Upper lobe of left lung (tissue), 6 donors: Measurements from ENCODE around the gene SGCA. TPM values are rescaled to one million over a fixed set of nuclear protein-coding genes. Genes with fewer than 3 reads are reported as not detected.
A peak's percentile ranks its signal among the peaks of the same experiment; 100 is the strongest.

Experiments used
- ATAC-seq, 2 donors: fragments of 200-7000 bp; cut with Tn5 transposase; one replicate each; pipeline ENCODE4 v1.9.1; 2022; ENCODE audit warnings: mild to moderate bottlenecking in 2 of 2, moderate library complexity in 2 of 2; ENCODE audit not compliant: low FRiP score in 2 of 2
- DNase-seq, 2 donors: peaks; one replicate each; pipeline ENCODE4 v3.0.0-alpha.2; 2019 to 2020
- H3K27ac ChIP-seq, 4 donors: fragments of 200-600 bp; sonication (generic); one replicate each; pipeline ENCODE4 v1.5.1; 2016 to 2019
- H3K27me3 ChIP-seq, 4 donors: fragments of 200-600 bp; sonication (generic); one replicate each; pipeline ENCODE4 v1.5.1; 2017 to 2019
- H3K36me3 ChIP-seq, 4 donors: fragments of 200-600 bp; sonication (generic); one replicate each; pipeline ENCODE4 v1.5.1; 2016 to 2019
- H3K4me1 ChIP-seq, 4 donors: fragments of 200-600 bp; sonication (generic); one replicate each; pipeline ENCODE4 v1.5.1; 2018 to 2019
- H3K4me3 ChIP-seq, 4 donors: fragments of 200-600 bp; sonication (generic); one replicate each; pipeline ENCODE4 v1.5.1; 2017 to 2019; ENCODE audit warnings: mild to moderate bottlenecking in 2 of 4, moderate library complexity in 1 of 4
- H3K9me3 ChIP-seq, 4 donors: fragments of 200-600 bp; sonication (generic); one replicate each; pipeline ENCODE4 v1.5.1; 2018 to 2019
- CTCF ChIP-seq, 6 experiments: fragments of 450-650 bp in 4 of 6; fragments of 200-600 bp in 2 of 6; sonication (generic) in 2 of 6; IDR thresholded peaks; one replicate each; pipeline ENCODE4 v1.5.1; 2016 to 2019; ENCODE audit warnings: antibody characterized with exemption in 6 of 6
- EP300 ChIP-seq, 4 donors: sonication (generic); formaldehyde crosslinking; IDR thresholded peaks; one replicate each; pipeline ENCODE4 v1.5.1; 2017; ENCODE audit warnings: antibody characterized with exemption in 4 of 4, control low read depth in 2 of 4
- POLR2A ChIP-seq, 4 donors: fragments of 450-650 bp; IDR thresholded peaks; one replicate each; pipeline ENCODE4 v1.5.1; 2016 to 2017; ENCODE audit warnings: antibody characterized with exemption in 4 of 4, mild to moderate bottlenecking in 2 of 4
- POLR2AphosphoS5 ChIP-seq, 2 donors: sonication (generic); formaldehyde crosslinking; IDR thresholded peaks; one replicate each; pipeline ENCODE4 v1.5.1; 2017; ENCODE audit warnings: antibody characterized with exemption in 2 of 2
- WGBS, 2 donors: methylation state at CpG; one replicate each; pipeline ENCODE4 v1.1.5; 2017 to 2018; 5-methylcytosine and 5-hydroxymethylcytosine counted together
- total RNA-seq, 6 donors: library from RNA; depleted of rRNA in 4 of 6; stranded (reverse); fragments of >200 nt in 4 of 6; gene quantifications; one replicate each; pipeline versions ENCODE4 v1.1.0 to v1.2.1, GENCODE V29; 2016 to 2021
- donor health status: DM: no; HTN: no; CAD: no; lungs with moderate emphysema.
- donor health status: DM: no; HTN: yes; CAD: no; lungs with severe emphysema.

The SGCA gene
- total RNA-seq, 6 donors from 2014 or later, result 1.6 to 19.7 (median 14.1) TPM

DNA sequence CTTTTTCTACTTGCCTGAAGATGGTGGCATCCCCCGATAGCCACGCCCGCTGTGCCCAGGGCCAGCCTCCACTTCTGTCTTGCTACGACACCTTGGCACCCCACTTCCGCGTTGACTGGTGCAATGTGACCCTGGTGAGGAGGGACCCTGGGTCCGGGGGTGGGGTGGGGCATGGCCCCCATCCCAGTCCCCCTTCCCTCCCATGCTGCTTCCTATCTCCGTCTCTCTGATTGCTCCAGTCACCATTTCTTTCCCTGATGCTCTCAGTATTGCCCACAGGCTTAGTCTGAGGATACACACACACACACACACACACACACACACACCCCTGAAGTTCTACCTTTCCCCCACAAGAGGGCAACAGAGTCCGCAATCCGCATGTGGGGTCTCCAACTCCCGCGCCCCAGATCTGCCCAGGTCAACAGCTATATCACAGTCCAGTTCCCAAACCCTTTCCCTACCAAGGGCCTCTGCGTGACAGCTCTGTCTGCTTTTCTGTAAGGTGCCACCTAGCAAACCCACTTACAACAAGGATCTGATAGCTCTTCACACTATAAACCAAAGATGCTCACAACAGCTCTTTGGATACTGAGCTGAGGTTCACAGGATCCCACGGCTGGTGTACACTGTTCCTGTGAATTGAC, 3.4 kb downstream of the SGCA start:
- no peak overlapping the region for H3K27ac ChIP-seq
- peaks cover 0 to 11% (median 0%) of the 10 kb centered on the region in 4 donors for H3K4me1 ChIP-seq
- no peaks in the 10 kb centered on the region for H3K9me3 ChIP-seq
- 30 to 36% methylated on average over 14 of the region's 14 CpGs for WGBS, 2 donors
- H3K27me3 ChIP-seq, result no peaks in the 10 kb centered on the region
- ATAC-seq (peak; percentile 71 to 79), DNase-seq (no peak)
- H3K4me3 ChIP-seq, result no peak overlapping the region
- TF ChIP-seq POLR2A (IDR thresholded peaks at IDR 0.05) (no peak), CTCF (IDR thresholded peaks at IDR 0.05) (peak; percentile 48 to 90 (median 80)), POLR2AphosphoS5 (IDR thresholded peaks at IDR 0.05) (no peak)
- no peaks in the 10 kb centered on the region for H3K36me3 ChIP-seq

DNA sequence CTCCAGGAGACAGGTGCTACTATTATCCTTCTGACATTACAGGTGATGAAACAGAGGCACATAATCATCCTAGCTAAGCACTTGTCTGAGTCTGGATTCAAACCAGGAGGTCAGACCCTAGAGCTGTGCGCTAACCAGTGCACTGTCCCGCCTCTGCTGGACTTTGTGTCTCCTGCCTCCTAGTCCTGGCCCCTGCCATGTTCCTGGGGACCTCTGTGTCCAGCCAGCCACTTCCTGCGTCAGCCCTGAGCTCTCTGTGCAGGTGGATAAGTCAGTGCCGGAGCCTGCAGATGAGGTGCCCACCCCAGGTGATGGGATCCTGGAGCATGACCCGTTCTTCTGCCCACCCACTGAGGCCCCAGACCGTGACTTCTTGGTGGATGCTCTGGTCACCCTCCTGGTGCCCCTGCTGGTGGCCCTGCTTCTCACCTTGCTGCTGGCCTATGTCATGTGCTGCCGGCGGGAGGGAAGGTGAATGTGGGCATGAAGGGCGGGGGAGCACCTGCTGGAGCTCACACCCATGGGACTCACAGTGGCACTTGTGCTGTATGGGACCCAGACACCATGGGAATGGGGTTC, 4.2 kb downstream of the SGCA start:
- Histone ChIP-seq H3K36me3 (no peaks in the 10 kb centered on the region), H3K4me3 (no peak overlapping the region), H3K27ac (no peak overlapping the region), H3K9me3 (no peaks in the 10 kb centered on the region), H3K4me1 (peaks cover 0 to 11% (median 0%) of the 10 kb centered on the region in 4 donors), H3K27me3 (no peaks in the 10 kb centered on the region)
- no peak for ATAC-seq
- TF ChIP-seq POLR2AphosphoS5 (IDR thresholded peaks at IDR 0.05), result no peak
- WGBS, 2 donors, result 80 to 96% methylated on average over 1 to 9 of the region's 9 CpGs
- DNase-seq, result no peak

DNA sequence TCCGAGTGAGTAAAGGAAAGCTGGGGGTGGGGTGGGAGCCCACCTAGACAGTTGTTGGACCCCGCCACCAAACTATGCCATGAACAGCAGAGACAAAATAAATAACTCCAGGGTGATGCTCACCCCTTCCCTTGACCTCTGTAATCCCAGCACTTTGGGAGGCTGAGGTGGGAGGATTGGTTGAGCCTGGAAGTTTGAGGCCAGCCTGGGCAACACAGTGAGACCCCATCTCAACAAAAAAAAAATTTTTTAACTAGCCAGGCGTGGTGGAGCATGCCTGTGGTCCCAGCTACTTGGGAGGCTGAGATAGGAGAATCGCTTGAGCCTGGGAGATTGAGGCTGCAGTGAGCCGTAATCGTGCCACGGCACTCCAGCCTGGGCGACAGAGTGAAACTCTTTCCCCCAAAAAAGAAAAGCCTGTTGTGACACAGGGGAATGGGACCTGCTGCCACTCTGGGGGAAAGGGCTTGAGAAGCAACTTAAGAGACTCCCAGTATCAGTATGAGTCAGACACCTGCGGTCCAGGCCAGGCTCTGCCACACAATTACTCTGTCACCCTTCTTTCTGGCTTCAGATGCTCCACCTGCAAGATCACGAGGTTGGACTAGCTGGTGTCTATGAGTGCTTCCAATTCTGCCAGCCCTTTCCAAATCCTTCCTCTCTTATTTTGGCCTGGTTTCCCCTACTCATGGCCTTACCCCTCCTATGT, 5.0 kb downstream of the SGCA start:
- Histone ChIP-seq H3K27me3 (no peaks in the 10 kb centered on the region), H3K4me3 (no peak overlapping the region), H3K9me3 (no peaks in the 10 kb centered on the region), H3K27ac (no peak overlapping the region), H3K4me1 (peaks cover 0 to 11% (median 0%) of the 10 kb centered on the region in 4 donors), H3K36me3 (no peaks in the 10 kb centered on the region)
- 83 to 95% methylated on average over 10 of the region's 10 CpGs for WGBS, 2 donors
- TF ChIP-seq POLR2A (IDR thresholded peaks at IDR 0.05), result no peak
- no peak for TF ChIP-seq POLR2AphosphoS5 (IDR thresholded peaks at IDR 0.05)
- no peak for TF ChIP-seq EP300 (IDR thresholded peaks at IDR 0.05)
- no peak for TF ChIP-seq CTCF (IDR thresholded peaks at IDR 0.05)
- DNase-seq (no peak), ATAC-seq (no peak)

DNA sequence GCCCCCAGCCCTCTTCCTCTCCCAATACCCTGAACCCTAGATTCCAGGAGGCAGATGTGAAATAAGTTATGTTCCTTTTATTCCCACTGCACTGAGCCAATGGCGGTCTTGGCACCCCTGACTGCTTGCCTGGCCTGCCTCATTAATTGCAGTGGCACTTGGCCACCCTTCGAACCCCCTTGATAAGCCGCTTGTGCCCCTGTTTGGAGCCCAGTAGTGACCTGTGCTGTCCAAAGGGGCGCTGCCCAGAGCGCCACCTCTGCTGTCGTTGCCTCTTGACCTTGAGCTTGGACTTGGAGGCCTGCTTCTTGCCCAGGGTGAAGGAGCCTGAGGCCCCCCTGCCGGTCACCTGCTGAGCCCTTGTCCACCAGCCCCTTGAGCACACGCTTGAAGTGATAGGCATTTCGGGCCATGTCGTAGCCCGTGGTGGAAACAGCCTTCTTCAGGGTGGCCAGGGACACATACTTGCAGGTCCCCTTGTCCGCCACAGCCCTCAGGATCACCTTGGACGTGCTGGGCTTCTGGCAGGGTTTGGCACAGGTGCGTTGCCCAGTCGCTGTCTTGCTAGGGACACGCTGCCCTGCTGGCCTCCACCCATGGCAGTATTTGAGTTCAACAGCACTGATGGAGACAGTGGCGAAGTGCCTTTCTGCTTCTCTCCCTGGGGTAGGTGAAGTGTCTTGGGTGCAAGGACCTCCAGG, 5.7 kb downstream of the SGCA start:
- no peak overlapping the region for H3K4me3 ChIP-seq
- H3K27ac ChIP-seq, result no peak overlapping the region
- no peak for ATAC-seq
- no peak for TF ChIP-seq EP300 (IDR thresholded peaks at IDR 0.05)
- TF ChIP-seq POLR2A (IDR thresholded peaks at IDR 0.05), result no peak
- TF ChIP-seq CTCF (IDR thresholded peaks at IDR 0.05), result no peak
- no peak for TF ChIP-seq POLR2AphosphoS5 (IDR thresholded peaks at IDR 0.05)
- H3K27me3 ChIP-seq, result no peaks in the 10 kb centered on the region
- H3K36me3 ChIP-seq, result no peaks in the 10 kb centered on the region
- peak in 1 of 2 donors; percentile 53 for DNase-seq
- peaks cover 0 to 11% (median 0%) of the 10 kb centered on the region in 4 donors for H3K4me1 ChIP-seq
- WGBS, 2 donors, result 89 to 93% methylated on average over 9 to 17 of the region's 17 CpGs
- H3K9me3 ChIP-seq, result no peaks in the 10 kb centered on the region

GRCh38 chr17:50172130-50172529, 6.3 kb downstream of the SGCA start:
- Histone ChIP-seq H3K4me3 (no peak overlapping the region), H3K9me3 (no peaks in the 10 kb centered on the region), H3K4me1 (peaks cover 0 to 13% (median 0%) of the 10 kb centered on the region in 4 donors), H3K27me3 (no peaks in the 10 kb centered on the region), H3K36me3 (no peaks in the 10 kb centered on the region), H3K27ac (no peak overlapping the region)
- TF ChIP-seq EP300 (IDR thresholded peaks at IDR 0.05) (no peak), POLR2A (IDR thresholded peaks at IDR 0.05) (no peak), CTCF (IDR thresholded peaks at IDR 0.05) (no peak), POLR2AphosphoS5 (IDR thresholded peaks at IDR 0.05) (no peak)
- ATAC-seq, result no peak
- WGBS, 2 donors, result 95 to 97% methylated on average over 5 to 11 of the region's 11 CpGs
- DNase-seq, result peak in 1 of 2 donors; percentile 50
